ENCODE results near the gene LRRC41. TPM values are rescaled to one million over a fixed set of nuclear protein-coding genes. Genes with fewer than 3 reads are reported as not detected.

The LRRC41 gene
- total and polyA plus RNA-seq, 2 of the 13 experiments (the other 11 are each of a cell fraction or from before 2014, with no cell fraction given), result 48.1 to 53.6 TPM

DNA sequence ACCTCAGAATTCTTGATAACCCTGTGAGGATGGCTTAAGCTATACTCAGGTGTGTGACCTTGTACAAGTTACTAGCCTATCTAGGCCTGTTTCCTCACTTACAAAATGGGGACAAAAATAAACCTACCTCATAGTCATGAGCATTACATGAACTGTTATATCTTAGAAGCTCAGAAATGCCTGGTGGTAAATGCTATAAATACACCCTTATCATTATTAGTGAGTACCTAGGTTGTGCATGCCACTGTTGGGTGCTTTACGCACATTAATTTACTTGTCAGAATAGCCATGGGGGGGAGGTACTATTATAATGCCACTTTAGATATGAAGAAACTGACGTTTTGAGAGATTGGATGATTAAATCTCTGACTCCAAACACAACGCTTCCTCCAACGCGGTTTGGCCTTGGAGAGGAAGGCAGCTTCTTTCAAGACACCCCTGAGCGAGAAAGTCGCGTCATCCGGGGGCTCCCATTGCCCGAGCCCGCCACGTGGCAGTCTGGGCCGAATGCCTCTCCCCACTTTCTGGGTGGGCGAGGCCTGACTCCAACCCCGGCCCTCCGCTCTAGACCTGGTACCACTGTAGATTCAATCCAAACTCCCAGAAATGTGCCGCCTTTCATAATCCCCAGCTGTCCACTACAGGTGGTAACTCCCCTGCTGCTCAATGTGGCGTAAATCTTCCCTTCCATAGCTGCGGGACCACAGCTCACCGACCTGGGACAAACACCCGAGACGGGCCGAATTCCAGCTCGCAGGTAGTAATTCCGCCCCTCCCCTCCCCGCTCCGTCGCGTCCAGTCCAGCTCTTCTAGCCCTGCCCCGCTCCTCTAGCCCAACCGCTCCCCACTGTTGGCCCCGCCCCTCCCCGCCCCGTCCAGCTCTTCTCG, 56.6 kb downstream of the LRRC41 start:
- DNase-seq (ENCODE audit: low spot score) (no peak), FAIRE-seq (peak; percentile 40)
- TF ChIP-seq ZNF331 (CRISPR knock-in tag; IDR thresholded peaks at IDR 0.05), result 0 out of 2 replicates have a peak, but pooled peaks have one; percentile 15
- TF ChIP-seq SRY (CRISPR knock-in tag; IDR thresholded peaks at IDR 0.05), result no peak; the same call in 1 of the 2 replicates
- TF ChIP-seq SAFB2 (CRISPR knock-in tag; IDR thresholded peaks at IDR 0.05; ENCODE audit: borderline replicate concordance, low read depth), result no peak
- peak; percentile 5; the same call in 1 of the 2 replicates for TF ChIP-seq ZBTB38 (CRISPR knock-in tag; IDR thresholded peaks at IDR 0.05)
- TF ChIP-seq, protein P1, sequence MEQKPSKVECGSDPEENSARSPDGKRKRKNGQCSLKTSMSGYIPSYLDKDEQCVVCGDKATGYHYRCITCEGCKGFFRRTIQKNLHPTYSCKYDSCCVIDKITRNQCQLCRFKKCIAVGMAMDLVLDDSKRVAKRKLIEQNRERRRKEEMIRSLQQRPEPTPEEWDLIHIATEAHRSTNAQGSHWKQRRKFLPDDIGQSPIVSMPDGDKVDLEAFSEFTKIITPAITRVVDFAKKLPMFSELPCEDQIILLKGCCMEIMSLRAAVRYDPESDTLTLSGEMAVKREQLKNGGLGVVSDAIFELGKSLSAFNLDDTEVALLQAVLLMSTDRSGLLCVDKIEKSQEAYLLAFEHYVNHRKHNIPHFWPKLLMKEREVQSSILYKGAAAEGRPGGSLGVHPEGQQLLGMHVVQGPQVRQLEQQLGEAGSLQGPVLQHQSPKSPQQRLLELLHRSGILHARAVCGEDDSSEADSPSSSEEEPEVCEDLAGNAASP (CRISPR knock-in tag; IDR thresholded peaks at IDR 0.05; ENCODE audit: borderline replicate concordance), result no peak
- no peak for TF ChIP-seq LCORL (IDR thresholded peaks at IDR 0.05)
- peak; percentile 76 for TF ChIP-seq LCORL (CRISPR knock-in tag; IDR thresholded peaks at IDR 0.05)
- TF ChIP-seq, protein P2, sequence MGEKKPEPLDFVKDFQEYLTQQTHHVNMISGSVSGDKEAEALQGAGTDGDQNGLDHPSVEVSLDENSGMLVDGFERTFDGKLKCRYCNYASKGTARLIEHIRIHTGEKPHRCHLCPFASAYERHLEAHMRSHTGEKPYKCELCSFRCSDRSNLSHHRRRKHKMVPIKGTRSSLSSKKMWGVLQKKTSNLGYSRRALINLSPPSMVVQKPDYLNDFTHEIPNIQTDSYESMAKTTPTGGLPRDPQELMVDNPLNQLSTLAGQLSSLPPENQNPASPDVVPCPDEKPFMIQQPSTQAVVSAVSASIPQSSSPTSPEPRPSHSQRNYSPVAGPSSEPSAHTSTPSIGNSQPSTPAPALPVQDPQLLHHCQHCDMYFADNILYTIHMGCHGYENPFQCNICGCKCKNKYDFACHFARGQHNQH (CRISPR knock-in tag; IDR thresholded peaks at IDR 0.05), result peak; percentile 18; the same call in 1 of the 2 replicates
- TF ChIP-seq ZNF432 (CRISPR knock-in tag; IDR thresholded peaks at IDR 0.05; ENCODE audit: borderline replicate concordance), result no peak
- peak; percentile 57 for TF ChIP-seq TEAD3 (CRISPR knock-in tag; optimal IDR thresholded peaks at IDR 0.05; ENCODE audit: borderline replicate concordance)
- TF ChIP-seq ZNF878 (CRISPR knock-in tag; IDR thresholded peaks at IDR 0.05), result 0 out of 2 replicates have a peak, but pooled peaks have one; percentile 8
- TF ChIP-seq, protein P3, sequence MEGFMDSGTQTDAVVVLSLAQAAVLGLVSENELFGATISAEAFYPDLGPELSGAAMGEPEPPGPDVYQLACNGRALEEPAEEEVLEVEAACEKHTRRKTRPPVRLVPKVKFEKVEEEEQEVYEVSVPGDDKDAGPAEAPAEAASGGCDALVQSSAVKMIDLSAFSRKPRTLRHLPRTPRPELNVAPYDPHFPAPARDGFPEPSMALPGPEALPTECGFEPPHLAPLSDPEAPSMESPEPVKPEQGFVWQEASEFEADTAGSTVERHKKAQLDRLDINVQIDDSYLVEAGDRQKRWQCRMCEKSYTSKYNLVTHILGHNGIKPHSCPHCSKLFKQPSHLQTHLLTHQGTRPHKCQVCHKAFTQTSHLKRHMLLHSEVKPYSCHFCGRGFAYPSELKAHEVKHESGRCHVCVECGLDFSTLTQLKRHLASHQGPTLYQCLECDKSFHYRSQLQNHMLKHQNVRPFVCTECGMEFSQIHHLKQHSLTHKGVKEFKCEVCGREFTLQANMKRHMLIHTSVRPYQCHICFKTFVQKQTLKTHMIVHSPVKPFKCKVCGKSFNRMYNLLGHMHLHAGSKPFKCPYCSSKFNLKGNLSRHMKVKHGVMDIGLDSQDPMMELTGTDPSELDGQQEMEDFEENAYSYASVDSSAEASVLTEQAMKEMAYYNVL (CRISPR knock-in tag; IDR thresholded peaks at IDR 0.05; ENCODE audit: borderline replicate concordance), result 0 out of 2 replicates have a peak, but pooled peaks have one; percentile 42
- TF ChIP-seq SMAD9 (CRISPR knock-in tag; IDR thresholded peaks at IDR 0.05), result 0 out of 2 replicates have a peak, but pooled peaks have one; percentile 26
- no peak for TF ChIP-seq NR2F6 (IDR thresholded peaks at IDR 0.05)
- TF ChIP-seq NR2F6 (CRISPR knock-in tag; IDR thresholded peaks at IDR 0.05), result 0 out of 2 replicates have a peak, but pooled peaks have one; percentile 4
- 0 out of 2 replicates have a peak, but pooled peaks have one; percentile 42 for TF ChIP-seq ZSCAN21 (CRISPR knock-in tag; IDR thresholded peaks at IDR 0.05; ENCODE audit: borderline replicate concordance)
- TF ChIP-seq ZNF777 (CRISPR knock-in tag; IDR thresholded peaks at IDR 0.05), result peak; percentile 40; the same call in 1 of the 2 replicates
- TF ChIP-seq ZNF607 (CRISPR knock-in tag; IDR thresholded peaks at IDR 0.05; ENCODE audit: borderline replicate concordance), result no peak; the same call in 1 of the 2 replicates

More for the DNA sequence above, 56.6 kb downstream of the LRRC41 start:
- Histone ChIP-seq H3K4me2 (ENCODE audit: low read depth, low read length) (peak overlapping the region; percentile 90), H3K27ac (ENCODE audit: extremely low read length, insufficient read depth, low read length) (peak overlapping the region; percentile 91), H3K9me3 (ENCODE audit: low read length) (no peaks in the 10 kb centered on the region), H3K9ac (ENCODE audit: insufficient read depth, low read depth, low read length) (peak overlapping the region; percentile 90), H4K20me1 (ENCODE audit: insufficient read depth, low read length) (no peaks in the 10 kb centered on the region), H3K79me2 (ENCODE audit: insufficient read depth, low read length) (peaks cover 26% of the 10 kb centered on the region), H3K27me3 (ENCODE audit: control insufficient read depth in 1 of 2, insufficient read depth in 2 of 2, low read length in 2 of 2) (no peaks in the 10 kb centered on the region; a peak in 1 of 5 replicates), H3K4me3 (replicated peaks in 1 of 3; ENCODE audit: insufficient read depth in 1 of 3, low read depth in 2 of 3, low read length in 3 of 3) (peak overlapping the region; percentile 85 to 88 (median 85)), H2AFZ (ENCODE audit: low read length) (peak overlapping the region; percentile 97), H3K36me3 (replicated peaks in 1 of 2; ENCODE audit: control insufficient read depth in 1 of 2, insufficient read depth in 2 of 2, low read length in 2 of 2) (peaks cover 6 to 19% of the 10 kb centered on the region in 2 experiments), H3K4me1 (ENCODE audit: insufficient read depth, low read length) (peaks cover 68% of the 10 kb centered on the region)
- 4% methylated on average over 32 of the region's 35 CpGs for WGBS (ENCODE audit: low lambda C conversion rate)
- ATAC-seq, result peak; percentile 82
- ChIA-PET POLR2A (interaction anchor here (0.6 to 1.9 kb wide), 13 partner anchors 16 to 725 kb away, joined by 3 to 21 read pairs (median 4); partner anchors contain the start of genes LRRC41, PIK3R3, POMGNT1 and PRDX1), CTCF (ENCODE audit: low intra/inter-chr PET ratio, low total read pairs) (no interaction called here)
- intact Hi-C loops (cut with micrococcal nuclease; ENCODE audit: unreplicated experiment) (loop anchor here (5.0 kb wide), 1 partner anchor 56 kb away; the partner anchor contains the start of genes LRRC41 and UQCRH), in situ Hi-C loops (cut with HindIII; ENCODE audit: extremely low pct_ligation_motif_present, low pct_unique_long_range_greater_than_20kb) (no loop called here)
- BruUV-seq (replicated peaks), result TSS peak; percentile 99
